Natural killer cell (primary cell): ENCODE data around the gene AGK. TPM values are rescaled to one million over a fixed set of nuclear protein-coding genes. Genes with fewer than 3 reads are reported as not detected.
A peak's percentile ranks its signal among the peaks of the same experiment; 100 is the strongest.

Source experiments
- ATAC-seq, 3 donors: fragments of 150-1000 bp in 2 of 3; fragments of 200-7000 bp in 1 of 3; cut with Tn5 transposase; 1 replicate in 1 of 3; 2 replicates in 2 of 3; pipeline ENCODE4 v1.10.0; 2021; ENCODE audit warnings: mild to moderate bottlenecking in 2 of 3, moderate library complexity in 2 of 3
- DNase-seq, 2 donors: peaks; one replicate each; pipeline versions ENCODE4 v3.0.0 to v3.0.0-alpha.2; 2013 to 2021; ENCODE audit warnings: mixed read lengths in 1 of 2
- H3K27ac ChIP-seq: one replicate; pipeline ENCODE4 v1.5.1; 2013; ENCODE audit warnings: mild to moderate bottlenecking, low read length
- H3K27me3 ChIP-seq: one replicate; pipeline ENCODE4 v1.6.1; 2013; ENCODE audit warnings: low read length; ENCODE audit not compliant: control insufficient read depth, insufficient read depth
- H3K36me3 ChIP-seq: one replicate; pipeline ENCODE4 v1.6.1; 2013; ENCODE audit warnings: low read length; ENCODE audit not compliant: control insufficient read depth, insufficient read depth
- H3K4me1 ChIP-seq: one replicate; pipeline ENCODE4 v1.6.1; 2013; ENCODE audit warnings: low read length; ENCODE audit not compliant: control insufficient read depth, insufficient read depth
- H3K4me3 ChIP-seq: one replicate; pipeline ENCODE4 v1.5.1; 2013; ENCODE audit warnings: low read length
- H3K9me3 ChIP-seq: one replicate; pipeline ENCODE4 v1.6.1; 2013; ENCODE audit warnings: low read length; ENCODE audit not compliant: control insufficient read depth, insufficient read depth
- H3K27ac Mint-ChIP-seq, 2 donors: one replicate each; pipeline ENCODE4 v1.8.0; 2022; ENCODE audit warnings: mild to moderate bottlenecking in 2 of 2, mixed read lengths in 2 of 2, moderate library complexity in 1 of 2
- H3K27me3 Mint-ChIP-seq, 2 donors: one replicate each; pipeline ENCODE4 v1.8.0; 2022; ENCODE audit warnings: low read depth in 2 of 2, mixed read lengths in 2 of 2
- H3K36me3 Mint-ChIP-seq: one replicate; pipeline ENCODE4 v1.8.0; 2022; ENCODE audit warnings: mixed read lengths
- H3K4me1 Mint-ChIP-seq, 2 donors: one replicate each; pipeline ENCODE4 v1.8.0; 2022; ENCODE audit warnings: mixed read lengths in 2 of 2
- H3K4me3 Mint-ChIP-seq: one replicate; pipeline ENCODE4 v1.8.0; 2022; ENCODE audit warnings: mild to moderate bottlenecking, moderate library complexity, mixed read lengths
- H3K9me3 Mint-ChIP-seq, 2 donors: one replicate each; pipeline ENCODE4 v1.8.0; 2022; ENCODE audit warnings: mixed read lengths in 2 of 2
- CTCF ChIP-seq: fragments of 200-600 bp; IDR thresholded peaks from one replicate; pipeline ENCODE4 v1.8.0; 2022; ENCODE audit warnings: antibody characterized with exemption
- WGBS: methylation state at CpG from one replicate; pipeline ENCODE4 v1.1.7; 2013; ENCODE audit warnings: missing lambda C conversion rate; ENCODE audit not compliant: insufficient coverage; 5-methylcytosine and 5-hydroxymethylcytosine counted together
- intact Hi-C: fragments of 100-400 bp; cut with micrococcal nuclease; formaldehyde crosslinking; loops from one replicate; pipeline ENCODE4 v1.14.2; 2022
- total RNA-seq, 4 donors: library from RNA; stranded (reverse); fragments of 120-200 nt in 1 of 4; gene quantifications; one replicate each; pipeline versions ENCODE4 v1.2.3 to v1.2.4, GENCODE V29; 2013 to 2022

The AGK gene
- total RNA-seq, 3 donors from 2014 or later (not counting 1 experiment from before 2014, with no cell fraction given): 70.0 to 106 (median 99.0) TPM

DNA sequence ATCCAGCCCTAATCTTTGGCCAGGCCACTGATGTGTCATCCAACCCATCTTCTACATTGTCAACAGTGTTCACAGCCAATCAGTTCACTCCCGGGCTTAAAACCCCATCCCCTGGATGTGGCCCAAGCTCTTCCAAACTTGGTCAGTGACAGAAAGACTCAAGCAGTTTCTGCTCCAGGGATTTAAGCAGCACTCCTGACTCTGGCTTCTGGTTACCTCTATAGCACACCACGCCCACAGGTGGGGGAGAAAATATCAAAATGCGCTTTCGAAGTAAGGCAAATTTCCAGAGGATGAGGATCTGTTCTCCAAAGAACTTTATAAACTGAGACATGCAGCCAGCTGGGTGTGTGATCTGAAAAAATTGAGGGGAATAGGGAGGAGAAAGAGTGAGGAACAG, 114.9 kb downstream of the AGK start:
- H3K27ac Mint-ChIP-seq: peak overlapping the region; percentile 39 to 61

DNA sequence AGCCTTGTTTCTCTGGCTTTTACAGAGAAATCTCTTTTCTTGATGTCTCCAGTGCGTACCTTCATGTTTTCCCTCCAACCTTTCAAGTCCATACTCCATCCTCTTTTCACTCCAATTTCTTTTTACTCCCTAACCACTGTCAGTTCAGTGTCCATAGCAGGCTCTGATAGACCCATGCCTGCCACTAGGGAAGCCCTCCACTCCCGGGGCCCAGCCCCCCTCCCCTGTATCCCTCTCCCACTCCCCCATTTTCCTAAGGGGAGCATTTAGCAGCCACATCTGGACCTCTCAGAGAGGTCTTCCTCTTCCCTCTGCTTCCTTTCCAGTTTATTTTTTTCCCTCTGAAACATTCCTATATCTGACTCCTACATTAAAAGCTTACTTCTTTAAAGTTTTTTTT, 117.6 kb downstream of the AGK start:
- no peak for DNase-seq
- H3K27me3 ChIP-seq: no peaks in the 10 kb centered on the region
- no peak overlapping the region for H3K27ac ChIP-seq
- H3K4me3 ChIP-seq: no peak overlapping the region
- no peak overlapping the region for H3K27ac Mint-ChIP-seq
- WGBS: 92% methylated on average over 2 of the region's 2 CpGs
- H3K4me1 Mint-ChIP-seq: peaks cover 0 to 7% of the 10 kb centered on the region in 2 donors
- H3K27me3 Mint-ChIP-seq: no peaks in the 10 kb centered on the region
- no peaks in the 10 kb centered on the region for H3K36me3 Mint-ChIP-seq
- H3K4me1 ChIP-seq: peaks cover 5% of the 10 kb centered on the region
- intact Hi-C loops: no loop called here
- peaks cover 33% of the 10 kb centered on the region for H3K36me3 ChIP-seq
- H3K4me3 Mint-ChIP-seq: no peak overlapping the region
- no peak for TF ChIP-seq CTCF
- H3K9me3 ChIP-seq: no peaks in the 10 kb centered on the region
- H3K9me3 Mint-ChIP-seq: no peaks in the 10 kb centered on the region
- no peak for ATAC-seq

More for the DNA sequence above, 114.9 kb downstream of the AGK start:
- Mint-ChIP-seq H3K36me3 (no peaks in the 10 kb centered on the region), H3K4me1 (peaks cover 7 to 9% of the 10 kb centered on the region in 2 donors), H3K4me3 (no peak overlapping the region), H3K9me3 (no peaks in the 10 kb centered on the region), H3K27me3 (no peaks in the 10 kb centered on the region)
- Histone ChIP-seq H3K36me3 (peaks cover 32% of the 10 kb centered on the region), H3K4me3 (no peak overlapping the region), H3K9me3 (no peaks in the 10 kb centered on the region), H3K4me1 (peaks cover 12% of the 10 kb centered on the region), H3K27ac (no peak overlapping the region), H3K27me3 (no peaks in the 10 kb centered on the region)
- no peak for DNase-seq
- WGBS: 99% methylated on average over 4 of the region's 4 CpGs
- intact Hi-C loops: no loop called here
- ATAC-seq: no peak
- TF ChIP-seq CTCF: no peak

DNA sequence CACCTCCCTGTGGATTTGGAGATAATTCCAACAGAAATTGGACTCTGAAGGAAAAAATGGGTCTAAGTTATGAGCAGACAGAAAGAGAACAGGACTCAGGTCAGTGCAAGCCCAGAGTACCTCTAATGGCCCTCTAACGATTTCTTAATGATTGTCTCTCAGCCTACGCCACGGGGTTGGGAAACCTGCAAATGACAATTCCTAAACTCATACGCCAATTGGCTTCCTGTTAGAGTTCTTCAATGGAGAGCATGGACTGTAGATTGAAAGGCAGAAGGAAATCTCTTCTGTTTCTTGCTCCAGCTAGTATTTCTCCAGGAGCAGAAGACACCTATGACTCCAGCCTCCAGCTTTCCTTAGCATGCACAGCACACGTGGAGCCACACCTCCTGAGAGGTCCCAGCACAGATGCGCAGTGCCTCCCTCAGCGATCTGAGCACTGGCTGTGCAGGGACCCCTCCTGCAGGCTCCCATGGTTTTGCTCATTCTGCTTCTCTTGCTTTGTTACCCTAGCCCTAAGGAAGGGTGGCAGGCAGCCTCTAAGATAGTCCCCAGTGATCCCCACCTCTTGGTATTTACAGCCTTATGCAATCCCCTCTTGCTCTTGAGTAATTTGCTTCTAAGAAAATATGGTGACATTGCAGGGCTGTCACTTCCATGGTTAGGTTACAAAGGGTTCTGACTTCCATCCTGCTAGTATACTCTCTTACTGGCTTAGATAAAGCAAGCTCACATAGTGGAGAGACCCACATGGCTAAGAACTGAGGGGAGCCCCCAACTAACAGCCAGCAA, 120.7 kb downstream of the AGK start:
- Histone ChIP-seq H3K4me3 (no peak overlapping the region), H3K4me1 (no peaks in the 10 kb centered on the region), H3K27ac (no peak overlapping the region), H3K36me3 (peaks cover 22% of the 10 kb centered on the region), H3K9me3 (no peaks in the 10 kb centered on the region), H3K27me3 (no peaks in the 10 kb centered on the region)
- intact Hi-C loops: no loop called here
- Mint-ChIP-seq H3K36me3 (no peaks in the 10 kb centered on the region), H3K9me3 (no peaks in the 10 kb centered on the region), H3K4me1 (no peaks in the 10 kb centered on the region), H3K27ac (no peak overlapping the region), H3K4me3 (no peak overlapping the region), H3K27me3 (no peaks in the 10 kb centered on the region)
- no peak for TF ChIP-seq CTCF
- 96% methylated on average over 7 of the region's 7 CpGs for WGBS
- ATAC-seq (peak in 2 of 3 donors; percentile 4 to 57), DNase-seq (no peak)

DNA sequence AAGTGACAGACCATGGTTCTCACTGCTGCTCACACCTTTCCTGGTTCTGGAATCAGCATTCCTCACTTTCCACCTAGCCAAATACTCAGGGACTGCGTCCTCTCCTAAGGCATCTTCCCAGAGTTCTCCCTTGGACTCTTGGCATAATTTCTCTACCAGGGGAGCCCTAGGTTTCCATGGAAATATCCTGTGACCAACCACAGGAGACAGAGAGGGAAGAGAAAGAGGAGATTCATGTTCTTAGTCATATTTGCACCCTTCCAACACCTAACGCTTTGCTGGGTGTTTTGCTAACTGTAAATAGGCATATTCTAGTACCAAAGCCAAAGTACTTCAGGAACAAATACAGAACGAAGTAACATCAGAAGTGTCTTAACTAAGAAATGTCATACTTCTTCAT, 122.1 kb downstream of the AGK start:
- Mint-ChIP-seq H3K36me3 (no peaks in the 10 kb centered on the region), H3K4me3 (no peak overlapping the region), H3K4me1 (no peaks in the 10 kb centered on the region), H3K9me3 (no peaks in the 10 kb centered on the region), H3K27ac (no peak overlapping the region), H3K27me3 (no peaks in the 10 kb centered on the region)
- intact Hi-C loops: no loop called here
- no peak overlapping the region for H3K27ac ChIP-seq
- no peak overlapping the region for H3K4me3 ChIP-seq
- no peaks in the 10 kb centered on the region for H3K27me3 ChIP-seq
- TF ChIP-seq CTCF: no peak
- ATAC-seq: no peak
- 100% methylated on average over 1 of the region's 3 CpGs for WGBS
- no peak for DNase-seq
- peaks cover 22% of the 10 kb centered on the region for H3K36me3 ChIP-seq
- no peaks in the 10 kb centered on the region for H3K9me3 ChIP-seq
- H3K4me1 ChIP-seq: no peaks in the 10 kb centered on the region
